Measurements from ENCODE around the gene ADAM12. TPM values are rescaled to one million over a fixed set of nuclear protein-coding genes. Genes with fewer than 3 reads are reported as not detected.
"Not testable (repeated sequence)": the region's sequence is repeated elsewhere in the genome, so short reads cannot be mapped to it uniquely, and the experiment has no call there.

Gene ADAM12
- total RNA-seq, 1 experiment from 2014 or later: not detected

DNA sequence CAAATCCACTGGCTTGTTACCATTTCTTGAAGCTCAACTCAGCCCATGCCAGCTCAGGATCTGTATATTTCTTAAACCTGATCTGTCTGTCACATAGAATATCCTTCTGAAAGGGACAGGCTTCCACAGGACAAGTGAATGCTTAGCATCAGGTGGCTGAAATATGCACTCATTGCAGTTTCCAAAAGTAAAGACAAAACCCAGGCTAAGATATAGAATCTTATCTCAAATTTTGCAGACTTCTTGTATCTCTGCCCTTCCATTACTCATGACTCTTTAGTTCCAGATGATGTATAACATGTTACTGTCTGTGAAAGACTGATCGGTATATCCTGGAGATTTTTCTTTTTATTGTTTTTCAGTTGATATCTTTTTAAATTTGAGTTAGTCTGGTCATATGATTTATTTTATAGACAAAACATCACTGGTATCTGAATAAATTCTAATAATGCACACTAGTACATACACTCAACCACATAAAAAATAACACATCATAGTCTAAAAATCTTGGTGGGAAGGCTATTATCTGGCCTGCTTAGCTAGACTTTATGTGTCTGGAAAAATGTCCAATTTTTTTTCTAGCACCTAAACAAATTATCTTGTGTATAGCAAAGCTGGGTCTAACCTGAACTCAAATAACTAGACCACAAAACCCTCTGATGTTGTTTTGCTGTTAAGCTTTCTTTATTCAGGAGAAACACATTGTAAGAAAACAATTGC, 182.6 kb downstream of the ADAM12 start:
- no peak for DNase-seq (ENCODE audit: low spot score)
- in situ Hi-C loops (cut with HindIII; ENCODE audit: low sequenced_read_pairs): no loop called here

DNA sequence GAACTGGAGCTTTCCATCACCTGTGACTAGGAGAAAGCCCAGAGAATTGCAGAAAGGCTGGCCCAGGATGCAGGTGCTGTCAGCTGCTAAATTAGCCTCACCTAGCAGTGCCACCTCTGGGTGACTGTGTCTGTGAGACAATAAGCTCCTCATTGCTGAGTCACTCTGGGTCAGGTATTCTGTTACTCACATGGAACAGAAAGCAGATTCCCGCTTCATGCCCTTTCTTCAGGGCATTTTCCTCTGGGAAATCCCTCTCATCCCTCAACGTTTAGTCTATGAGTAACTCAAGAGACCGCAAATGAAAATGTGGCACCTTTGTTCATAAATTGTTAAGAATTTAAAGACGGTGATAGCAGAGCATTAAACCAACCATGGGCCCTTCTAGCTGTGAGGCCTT, 184.0 kb downstream of the ADAM12 start:
- no peak for DNase-seq (ENCODE audit: low spot score)
- in situ Hi-C loops (cut with HindIII; ENCODE audit: low sequenced_read_pairs): no loop called here

DNA sequence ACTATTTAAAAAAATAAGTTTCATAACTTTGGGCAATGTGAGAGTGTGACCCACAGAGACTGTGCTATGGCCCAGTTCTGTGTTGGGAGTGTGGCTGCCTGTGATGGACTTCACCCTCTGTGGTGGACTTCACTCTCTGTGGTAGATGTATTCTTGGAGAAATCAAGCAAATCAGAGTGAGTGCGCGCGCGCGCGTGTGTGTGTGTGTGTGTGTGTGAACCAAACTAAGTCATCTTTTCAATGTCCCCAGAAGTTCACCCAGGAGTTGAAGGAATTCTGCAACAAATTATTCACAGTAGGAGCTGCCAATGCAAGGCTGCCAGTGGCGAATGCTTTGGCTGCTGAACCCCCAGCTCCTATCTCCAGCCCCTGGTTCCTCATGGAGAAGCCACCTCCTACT, 184.5 kb downstream of the ADAM12 start:
- no peak for DNase-seq (ENCODE audit: low spot score)
- in situ Hi-C loops (cut with HindIII; ENCODE audit: low sequenced_read_pairs): no loop called here

DNA sequence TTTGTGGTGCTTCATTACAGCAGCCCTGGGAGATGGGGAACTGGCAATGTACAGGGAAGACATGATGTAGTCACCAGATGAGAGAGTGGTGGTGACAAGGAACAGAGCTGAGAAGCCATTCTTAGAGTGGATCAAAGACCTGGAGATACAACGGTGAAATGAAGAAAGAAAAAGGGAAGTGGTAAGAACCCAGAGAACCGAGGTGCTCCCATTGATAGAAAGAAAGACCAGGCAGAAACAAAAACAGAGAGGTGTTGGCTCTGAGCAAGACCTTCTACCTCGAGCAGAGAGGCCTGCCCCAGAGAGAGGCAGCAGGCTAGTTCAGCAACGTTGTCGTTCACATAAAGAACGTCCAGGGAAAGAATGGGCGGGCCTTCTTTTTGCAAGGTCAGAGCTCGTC, 186.7 kb downstream of the ADAM12 start:
- no peak for DNase-seq (ENCODE audit: low spot score)
- in situ Hi-C loops (cut with HindIII; ENCODE audit: low sequenced_read_pairs): no loop called here

DNA sequence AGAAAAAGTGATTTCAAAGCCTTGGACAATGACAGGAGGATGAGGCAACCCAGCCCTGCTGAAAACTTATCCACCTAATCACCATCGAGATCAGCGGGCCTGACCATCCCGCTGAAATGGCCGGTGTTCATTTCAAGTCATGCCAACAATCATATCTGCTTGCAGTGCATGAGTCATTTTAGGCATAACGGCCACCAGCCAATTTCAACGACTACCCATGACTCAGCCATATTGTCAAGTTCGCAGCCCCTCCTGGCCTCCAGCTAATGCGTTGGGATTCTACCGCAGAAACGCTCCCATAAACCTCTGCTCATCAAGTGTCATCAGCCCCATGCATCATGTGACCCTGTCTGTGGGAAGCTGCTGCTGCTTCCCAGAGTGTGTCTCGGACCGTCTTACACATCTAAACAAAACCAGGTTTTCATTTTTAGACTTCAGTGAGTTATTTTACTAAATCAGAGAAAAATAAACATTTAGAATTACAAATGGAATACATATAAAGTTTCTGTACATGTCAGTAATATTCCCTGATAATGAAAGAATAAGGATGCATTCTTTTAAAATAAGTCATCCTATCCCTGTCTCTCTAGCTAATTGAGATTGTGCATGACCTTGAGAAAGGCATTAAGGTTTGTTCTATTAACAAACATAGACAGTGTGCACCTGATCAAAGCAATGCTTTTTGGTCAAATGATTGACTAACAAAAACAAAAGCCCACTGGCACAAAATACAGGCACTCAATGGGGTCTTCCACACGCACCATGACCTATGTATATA, 188.9 kb downstream of the ADAM12 start:
- no peak for DNase-seq (ENCODE audit: low spot score)
- in situ Hi-C loops (cut with HindIII; ENCODE audit: low sequenced_read_pairs): no loop called here

DNA sequence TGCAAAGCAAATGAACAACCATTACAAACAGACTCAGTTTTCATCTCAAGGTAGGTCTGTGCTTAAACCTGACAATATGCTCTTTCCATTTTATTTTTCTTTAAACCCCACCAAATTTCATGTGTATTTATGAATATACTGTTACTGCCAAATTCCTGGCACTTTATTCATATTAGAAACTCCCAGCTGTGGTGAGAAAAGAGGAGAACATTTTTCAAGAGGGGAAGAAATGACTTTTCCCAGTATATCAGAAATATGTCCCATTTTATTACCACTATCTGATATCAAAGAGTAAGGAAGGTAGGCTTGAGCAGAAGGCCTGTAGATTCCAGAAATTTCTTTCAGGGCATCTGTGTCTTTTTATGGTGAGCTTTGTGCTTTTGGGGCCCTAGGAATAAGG, 189.6 kb downstream of the ADAM12 start:
- no peak for DNase-seq (ENCODE audit: low spot score)
- in situ Hi-C loops (cut with HindIII; ENCODE audit: low sequenced_read_pairs): no loop called here

DNA sequence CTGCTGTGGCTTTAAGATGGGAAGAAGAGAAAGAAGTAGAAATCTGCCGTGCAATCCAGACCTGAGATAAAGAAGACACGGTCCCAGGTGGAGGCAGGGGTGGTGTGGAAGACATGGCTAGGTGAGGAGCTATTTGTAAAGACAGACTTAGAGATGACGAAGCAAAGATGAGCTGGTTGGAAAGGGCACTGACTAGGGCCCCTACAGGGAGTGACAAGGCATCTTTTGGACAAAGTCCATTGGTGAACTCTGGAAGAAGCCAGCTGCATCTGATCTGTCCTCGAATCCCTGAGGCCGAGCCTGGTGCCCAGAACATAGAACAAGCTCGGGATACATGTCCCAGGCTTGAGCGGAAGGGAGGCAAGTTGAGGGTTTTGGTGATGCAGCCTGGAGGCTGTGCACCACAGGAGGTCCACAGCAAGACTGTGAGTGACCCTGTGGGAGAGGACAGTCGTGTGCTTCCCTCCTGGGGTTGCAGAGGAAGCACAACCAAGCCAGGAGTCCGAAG, 191.2 kb downstream of the ADAM12 start:
- DNase-seq (ENCODE audit: low spot score): no peak
- in situ Hi-C loops (cut with HindIII; ENCODE audit: low sequenced_read_pairs): no loop called here

DNA sequence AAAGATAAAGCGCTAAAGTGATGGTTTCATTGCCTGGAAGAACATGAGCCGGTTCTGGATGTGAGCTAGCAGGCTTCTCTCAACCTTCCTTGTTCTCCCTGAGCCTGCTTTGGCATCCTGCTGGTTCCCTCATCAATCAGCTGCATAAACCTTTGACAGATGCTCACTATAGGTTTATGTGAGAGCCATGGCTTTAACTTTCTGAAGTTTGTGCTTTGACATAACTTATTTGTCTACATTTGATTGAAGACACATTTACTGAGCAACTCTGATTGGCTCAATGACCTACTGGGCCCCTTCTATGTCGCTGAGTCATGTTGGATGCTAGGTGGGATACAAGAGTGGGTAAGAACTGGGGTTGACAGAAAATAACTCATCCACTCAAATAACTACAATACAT, 192.0 kb downstream of the ADAM12 start:
- DNase-seq (ENCODE audit: low spot score): no peak
- in situ Hi-C loops (cut with HindIII; ENCODE audit: low sequenced_read_pairs): no loop called here

DNA sequence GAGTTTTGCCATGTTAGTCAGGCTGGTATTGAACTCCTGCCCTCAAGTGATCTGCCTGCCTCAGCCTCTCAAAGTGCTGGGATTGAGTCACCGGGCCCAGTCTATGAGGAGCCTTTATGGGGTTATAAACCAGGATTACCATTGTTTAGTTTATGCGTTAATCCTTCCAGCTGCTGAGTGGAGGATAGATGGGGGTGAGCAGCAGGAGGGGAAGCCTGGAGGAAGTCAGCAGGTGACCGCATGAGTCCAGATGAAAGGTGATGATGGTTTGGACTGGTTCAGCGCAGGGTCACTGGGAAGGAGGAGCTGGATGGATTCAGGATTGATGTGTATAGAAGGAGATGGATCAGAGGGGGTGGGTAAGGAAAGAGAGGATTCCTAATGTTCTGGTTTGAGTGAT, 197.1 kb downstream of the ADAM12 start:
- in situ Hi-C loops (cut with HindIII; ENCODE audit: low sequenced_read_pairs): no loop called here
- DNase-seq (ENCODE audit: low spot score): no peak

DNA sequence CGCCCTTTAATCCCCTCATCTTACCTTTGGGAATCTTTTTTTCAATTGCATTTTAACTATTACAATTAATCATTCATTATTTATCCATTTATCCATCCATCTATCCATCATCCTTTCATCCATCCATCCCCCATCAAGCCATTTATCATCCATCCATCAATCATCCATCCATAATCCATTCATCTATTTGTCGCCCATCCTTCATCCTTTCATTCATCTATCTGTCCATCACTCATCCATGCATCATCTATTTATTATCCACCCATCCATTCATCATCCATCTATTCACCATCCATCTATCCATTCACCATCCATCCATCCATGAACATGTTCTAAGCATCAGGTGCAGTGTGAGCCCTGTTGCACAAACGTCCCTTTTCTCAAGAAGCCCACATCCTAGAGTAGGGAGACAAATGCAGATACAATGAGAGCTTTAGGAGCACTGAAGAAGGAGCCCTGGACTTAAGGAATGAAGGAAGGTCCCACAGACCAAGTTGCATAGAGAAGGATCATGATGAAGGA, 199.5 kb downstream of the ADAM12 start:
- in situ Hi-C loops (cut with HindIII; ENCODE audit: low sequenced_read_pairs): no loop called here
- no peak for DNase-seq (ENCODE audit: low spot score)

DNA sequence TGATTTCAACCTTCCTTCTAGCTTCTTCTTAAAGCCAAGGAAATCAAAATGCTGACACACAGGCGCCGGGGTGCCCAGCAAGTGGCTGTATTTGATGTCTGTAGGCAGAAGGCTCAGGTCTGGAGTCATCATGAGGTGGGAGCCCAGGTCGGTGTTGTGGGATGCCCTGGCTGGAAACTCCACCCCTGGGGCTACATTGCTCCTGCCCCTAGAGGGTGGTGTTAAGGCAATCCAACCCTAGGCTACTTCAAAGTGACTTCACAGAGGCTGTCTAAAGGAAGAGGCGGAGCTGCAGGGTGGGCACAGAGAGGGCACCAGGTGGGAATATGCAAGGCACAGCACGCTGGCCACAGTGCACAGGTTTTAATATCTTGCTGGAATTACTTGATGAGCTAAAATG, 200.9 kb downstream of the ADAM12 start:
- in situ Hi-C loops (cut with HindIII; ENCODE audit: low sequenced_read_pairs): no loop called here

DNA sequence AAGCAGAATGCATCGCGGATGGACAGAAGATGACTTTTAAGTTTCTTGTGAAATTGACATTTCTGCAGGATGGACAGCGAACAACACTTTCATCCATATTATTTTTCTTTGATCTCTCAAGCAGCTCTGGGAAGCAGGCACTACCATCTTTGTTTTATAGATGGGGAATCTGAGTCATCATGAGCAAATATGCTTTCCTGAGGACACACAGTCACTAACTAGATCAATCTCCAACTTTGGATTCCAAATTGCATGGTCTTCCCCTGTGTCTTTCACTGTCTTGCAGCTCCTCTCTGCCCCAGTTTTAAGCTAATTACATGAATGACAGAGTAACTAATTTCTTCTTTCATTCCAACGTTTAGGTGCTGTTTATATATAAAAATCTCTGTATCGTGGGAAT, 201.5 kb downstream of the ADAM12 start:
- no peak for DNase-seq (ENCODE audit: low spot score)

More for the DNA sequence above, 200.9 kb downstream of the ADAM12 start:
- no peak for DNase-seq (ENCODE audit: low spot score)

DNA sequence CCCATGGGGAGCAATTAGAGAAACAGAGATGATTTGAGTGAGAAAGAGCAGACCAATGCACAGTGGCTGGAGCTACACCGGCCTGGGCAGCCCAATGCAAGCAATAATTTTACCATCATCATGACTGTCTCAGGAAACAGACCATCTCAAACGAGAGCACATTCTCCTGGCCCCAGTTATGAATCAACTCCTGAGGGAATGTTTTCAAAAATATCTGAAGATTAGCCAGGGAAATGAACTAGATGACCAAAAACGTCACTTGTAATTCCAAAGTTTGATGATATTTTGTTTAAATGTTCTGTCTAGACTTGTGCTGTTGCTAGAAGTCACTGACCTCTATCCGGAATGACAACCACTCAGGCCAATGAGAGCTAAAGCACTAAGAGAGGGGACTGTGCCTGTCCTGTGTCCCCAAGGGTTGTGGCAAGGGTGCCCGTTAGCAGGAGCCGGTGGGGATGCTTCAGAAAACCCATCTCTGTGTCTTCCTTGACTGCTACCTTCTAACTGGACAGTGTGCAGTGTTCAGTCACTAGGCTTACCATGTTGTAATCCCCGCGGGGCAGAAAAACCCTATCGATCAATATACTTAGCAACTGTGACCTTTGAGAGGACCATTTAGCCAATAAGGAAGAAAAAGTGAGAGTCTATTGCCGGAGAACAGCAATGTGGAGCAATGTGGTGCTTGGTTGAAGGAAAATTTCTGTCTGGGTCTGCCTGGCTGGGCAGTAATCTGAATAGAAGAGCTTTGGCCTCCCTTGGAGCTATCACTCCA, 202.4 kb downstream of the ADAM12 start:
- in situ Hi-C loops (cut with HindIII; ENCODE audit: low sequenced_read_pairs): no loop called here
- DNase-seq (ENCODE audit: low spot score): no peak

More for the DNA sequence above, 201.5 kb downstream of the ADAM12 start:
- in situ Hi-C loops (cut with HindIII; ENCODE audit: low sequenced_read_pairs): no loop called here

DNA sequence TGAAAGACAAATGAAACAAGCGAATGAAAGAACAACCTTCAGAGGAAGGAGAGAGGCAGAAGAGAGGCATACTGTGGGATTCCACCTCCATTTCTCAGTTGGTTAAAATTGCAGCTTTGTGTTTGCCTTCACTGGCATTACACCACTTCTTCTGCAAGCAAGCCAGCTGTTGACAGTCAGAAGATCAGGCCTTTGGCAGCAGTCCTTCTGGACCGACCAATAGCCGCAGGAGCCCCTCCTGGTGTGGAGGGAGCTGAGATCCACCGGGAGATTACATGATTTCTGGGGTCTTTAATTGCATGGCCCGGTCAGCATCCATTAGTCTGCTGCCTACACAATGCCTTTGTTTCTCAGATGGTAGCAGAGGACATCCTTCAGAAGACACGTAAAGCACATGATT, 206.7 kb downstream of the ADAM12 start:
- DNase-seq (ENCODE audit: low spot score): no peak
- in situ Hi-C loops (cut with HindIII; ENCODE audit: low sequenced_read_pairs): no loop called here

DNA sequence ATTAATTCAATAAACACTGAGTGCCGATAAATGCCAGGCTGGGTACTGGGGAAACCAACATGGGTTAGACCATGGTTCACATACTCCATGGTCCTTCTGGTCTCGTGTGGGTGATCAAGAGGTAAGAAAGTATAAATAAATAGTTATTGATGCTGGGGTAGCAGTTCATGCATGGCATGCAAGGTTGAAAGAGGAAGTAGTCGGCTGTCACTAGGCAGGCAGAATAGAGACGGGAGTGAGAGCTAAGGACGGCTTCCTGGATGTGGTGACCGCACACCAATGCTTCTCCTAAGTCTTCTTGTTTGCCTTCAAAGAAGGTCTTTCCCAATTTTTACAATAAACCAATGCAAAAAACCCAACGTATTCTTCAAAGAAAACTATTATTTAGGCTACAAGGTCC, 208.6 kb downstream of the ADAM12 start:
- no peak for DNase-seq (ENCODE audit: low spot score)
- in situ Hi-C loops (cut with HindIII; ENCODE audit: low sequenced_read_pairs): no loop called here

DNA sequence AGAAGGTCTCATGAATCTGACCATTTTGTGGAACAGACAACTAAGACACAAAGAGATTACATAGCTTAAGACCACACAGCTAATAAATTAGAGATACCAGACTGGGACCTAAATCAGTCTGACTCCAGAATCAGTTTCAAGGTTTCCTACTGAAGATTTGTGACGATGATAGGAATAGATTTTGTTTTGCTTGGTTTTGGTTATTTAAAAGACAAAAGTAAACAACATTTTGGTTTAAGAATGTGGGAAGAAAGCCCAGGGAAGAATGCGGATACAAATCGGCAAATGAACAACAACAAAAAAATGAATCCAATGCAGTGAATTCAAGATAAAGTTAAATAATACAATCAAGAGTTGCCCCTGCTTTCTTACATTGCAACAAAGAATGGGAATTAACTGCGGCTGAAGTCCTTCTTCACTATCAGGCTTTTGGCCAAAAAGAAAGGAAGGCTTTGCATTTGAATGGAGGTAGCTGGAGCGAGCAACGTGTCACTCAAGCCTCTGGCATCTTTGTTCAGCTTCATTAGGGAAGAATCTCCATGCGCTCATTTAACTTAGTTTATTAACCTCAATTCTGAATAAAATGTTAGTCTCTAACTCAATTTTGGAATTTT, 210.8 kb downstream of the ADAM12 start:
- in situ Hi-C loops (cut with HindIII; ENCODE audit: low sequenced_read_pairs): no loop called here

DNA sequence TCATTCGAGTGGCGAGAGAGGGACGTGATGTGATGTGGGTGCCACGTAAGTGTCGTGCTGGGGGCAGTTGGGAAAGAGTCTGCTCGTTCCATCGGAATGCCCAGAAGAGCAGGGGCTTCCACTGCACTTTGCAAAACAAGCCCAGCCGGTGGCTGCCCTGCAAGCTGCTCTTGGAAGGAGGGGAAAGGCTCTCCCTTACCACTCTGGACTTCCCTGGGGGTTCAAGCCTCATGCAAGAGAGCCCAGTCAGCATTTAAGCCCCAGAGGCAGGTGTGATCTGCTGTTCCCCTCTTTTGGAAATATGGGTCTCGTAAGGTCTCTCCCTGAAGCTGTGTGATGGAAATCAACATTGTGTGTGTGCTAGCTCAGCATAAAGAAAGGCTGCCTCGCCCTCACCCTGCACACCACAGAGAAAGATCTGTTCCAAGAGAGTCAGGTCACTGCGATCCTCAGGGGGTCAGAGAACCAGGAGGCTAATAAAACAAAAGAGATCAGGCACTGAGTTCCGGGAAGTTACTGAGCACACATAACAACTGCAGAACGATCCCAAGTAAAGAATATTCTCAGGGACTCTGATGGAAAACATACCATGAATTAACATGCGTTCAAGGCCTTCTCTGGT, 212.5 kb downstream of the ADAM12 start:
- no peak for DNase-seq (ENCODE audit: low spot score)

More for the DNA sequence above, 210.8 kb downstream of the ADAM12 start:
- DNase-seq (ENCODE audit: low spot score): peak; percentile 14

DNA sequence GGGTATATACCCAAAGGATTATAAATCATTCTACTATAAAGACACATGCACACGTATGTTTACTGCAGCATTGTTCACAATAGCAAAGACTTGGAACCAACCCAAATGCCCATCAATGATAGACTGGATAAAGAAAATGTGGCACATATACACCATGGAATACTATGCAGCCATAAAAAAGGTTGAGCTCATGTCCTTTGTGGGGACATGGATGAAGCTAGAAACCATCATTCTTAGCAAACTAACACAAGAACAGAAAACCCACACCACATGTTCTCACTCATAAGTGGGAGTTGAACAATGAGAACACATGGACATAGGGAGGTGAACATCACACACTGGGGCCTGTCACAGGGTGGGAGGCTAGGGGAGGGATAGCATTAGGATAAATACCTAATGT, 215.5 kb downstream of the ADAM12 start:
- in situ Hi-C loops (cut with HindIII; ENCODE audit: low sequenced_read_pairs); DNase-seq (ENCODE audit: low spot score): not testable (repeated sequence)

More for the DNA sequence above, 212.5 kb downstream of the ADAM12 start:
- in situ Hi-C loops (cut with HindIII; ENCODE audit: low sequenced_read_pairs): no loop called here

DNA sequence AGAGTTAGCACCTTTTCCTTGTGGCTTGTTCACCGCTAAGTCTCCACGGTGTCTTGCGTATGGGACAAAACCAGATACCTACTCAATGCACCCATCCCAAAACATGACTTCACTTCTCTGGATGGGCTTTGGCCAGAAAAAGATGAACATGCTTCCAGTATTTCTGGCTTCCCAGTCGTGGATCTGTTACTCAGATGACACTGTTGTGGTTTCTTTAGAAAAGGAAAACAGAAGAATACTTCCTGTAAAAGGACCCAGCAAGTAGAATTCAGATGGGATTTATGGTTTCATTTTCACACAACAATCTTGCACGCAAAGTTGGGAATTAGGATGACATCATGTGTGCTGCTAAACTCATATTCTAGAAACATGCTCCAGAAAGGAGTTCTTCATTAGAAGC, 216.7 kb downstream of the ADAM12 start:
- no peak for DNase-seq (ENCODE audit: low spot score)
- in situ Hi-C loops (cut with HindIII; ENCODE audit: low sequenced_read_pairs): no loop called here
